H9 (cell line): ENCODE data around the gene ATP6V1C2. TPM values are rescaled to one million over a fixed set of nuclear protein-coding genes. Genes with fewer than 3 reads are reported as not detected.
A peak's percentile ranks its signal among the peaks of the same experiment; 100 is the strongest.

Source experiments
- DNase-seq: peaks from one replicate; pipeline ENCODE4 v3.0.0-alpha.2; 2017
- H2AFZ ChIP-seq: one replicate; pipeline ENCODE4 v1.6.1; 2013; ENCODE audit warnings: mild to moderate bottlenecking, low read length, control low read depth, moderate library complexity
- H2AK5ac ChIP-seq: 2 replicates; pipeline ENCODE4 v1.6.1; 2013; ENCODE audit warnings: low read length, control low read depth, mixed read lengths; ENCODE audit not compliant: insufficient read length
- H2BK120ac ChIP-seq: one replicate; pipeline ENCODE4 v1.6.1; 2013; ENCODE audit warnings: low read depth, mild to moderate bottlenecking, low read length, control low read depth, inconsistent platforms; ENCODE audit not compliant: poor library complexity, severe bottlenecking
- H2BK12ac ChIP-seq: 2 replicates; pipeline ENCODE4 v1.6.1; 2013; ENCODE audit warnings: low read length, control low read depth, mixed read lengths, low read depth; ENCODE audit not compliant: insufficient read length
- H2BK15ac ChIP-seq: 2 replicates; pipeline ENCODE4 v1.6.1; 2013; ENCODE audit warnings: low read depth, low read length, control low read depth
- H2BK20ac ChIP-seq: one replicate; pipeline ENCODE4 v1.6.1; 2013; ENCODE audit warnings: low read depth, mild to moderate bottlenecking, low read length, control low read depth, inconsistent platforms; ENCODE audit not compliant: poor library complexity, severe bottlenecking
- H2BK5ac ChIP-seq: 2 replicates; pipeline ENCODE4 v1.6.1; 2013; ENCODE audit warnings: low read length, control low read depth, mixed read lengths; ENCODE audit not compliant: insufficient read length
- H3K14ac ChIP-seq: 2 replicates; pipeline ENCODE4 v1.6.1; 2013; ENCODE audit warnings: low read length, control low read depth; ENCODE audit not compliant: insufficient read depth
- H3K18ac ChIP-seq: 2 replicates; pipeline ENCODE4 v1.6.1; 2013; ENCODE audit warnings: low read depth, mild to moderate bottlenecking, mixed read lengths, low read length, control low read depth; ENCODE audit not compliant: insufficient read length
- H3K23ac ChIP-seq: 2 replicates; pipeline ENCODE4 v1.6.1; 2013; ENCODE audit warnings: low read length, control low read depth, mixed read lengths, low read depth; ENCODE audit not compliant: insufficient read length
- H3K23me2 ChIP-seq: 2 replicates; pipeline ENCODE4 v1.6.1; 2013; ENCODE audit warnings: low read depth, mild to moderate bottlenecking, mixed read lengths, low read length, control low read depth; ENCODE audit not compliant: insufficient read length, poor library complexity, severe bottlenecking
- H3K27ac ChIP-seq: 2 replicates; pipeline ENCODE4 v1.5.1; 2013; ENCODE audit warnings: low read length, control low read depth, mixed read lengths, low read depth; ENCODE audit not compliant: insufficient read length
- H3K27me3 ChIP-seq: 2 replicates; pipeline ENCODE4 v1.6.1; 2013; ENCODE audit warnings: low read length, control low read depth, inconsistent platforms; ENCODE audit not compliant: insufficient read depth
- H3K4ac ChIP-seq: 2 replicates; pipeline ENCODE4 v1.6.1; 2013; ENCODE audit warnings: low read depth, mild to moderate bottlenecking, control low read depth, inconsistent platforms, low read length, moderate library complexity
- H3K4me1 ChIP-seq: 2 replicates; pipeline ENCODE4 v1.6.1; 2013; ENCODE audit warnings: low read length, control low read depth, inconsistent platforms; ENCODE audit not compliant: insufficient read depth
- H3K4me2 ChIP-seq: 2 replicates; pipeline ENCODE4 v1.6.1; 2013; ENCODE audit warnings: low read length, control low read depth, mixed read lengths; ENCODE audit not compliant: insufficient read length, insufficient read depth
- H3K56ac ChIP-seq: 2 replicates; pipeline ENCODE4 v1.6.1; 2013; ENCODE audit warnings: low read depth, mild to moderate bottlenecking, mixed read lengths, low read length, control low read depth; ENCODE audit not compliant: insufficient read length
- H3K79me1 ChIP-seq: 2 replicates; pipeline ENCODE4 v1.6.1; 2013; ENCODE audit warnings: low read depth, mild to moderate bottlenecking, moderate library complexity, low read length, control low read depth, inconsistent platforms; ENCODE audit not compliant: insufficient read depth, poor library complexity, severe bottlenecking
- H3K79me2 ChIP-seq: 2 replicates; pipeline ENCODE4 v1.6.1; 2013; ENCODE audit warnings: low read length, control low read depth, inconsistent platforms; ENCODE audit not compliant: insufficient read depth
- H3K9ac ChIP-seq: 2 replicates; pipeline ENCODE4 v1.6.1; 2013; ENCODE audit warnings: low read length, control low read depth, mixed read lengths; ENCODE audit not compliant: insufficient read length; ENCODE audit errors: extremely low read depth
- H3K9me3 ChIP-seq: one replicate; pipeline ENCODE4 v1.6.1; 2013; ENCODE audit warnings: low read depth, low read length, inconsistent platforms; ENCODE audit not compliant: control insufficient read depth
- H3T11ph ChIP-seq: one replicate; pipeline ENCODE4 v1.6.1; 2013; ENCODE audit warnings: mild to moderate bottlenecking, low read length, control low read depth, inconsistent platforms
- H4K20me1 ChIP-seq: one replicate; pipeline ENCODE4 v1.6.1; 2013; ENCODE audit not compliant: control insufficient read depth, insufficient read length, insufficient read depth
- H4K5ac ChIP-seq: 2 replicates; pipeline ENCODE4 v1.6.1; 2013; ENCODE audit warnings: low read depth, mild to moderate bottlenecking, mixed read lengths, low read length, control low read depth; ENCODE audit not compliant: insufficient read length
- H4K8ac ChIP-seq: replicated peaks from 2 replicates; pipeline ENCODE4 v1.6.1; 2013; ENCODE audit warnings: low read length, control low read depth, mixed read lengths, low read depth; ENCODE audit not compliant: insufficient read length
- H4K91ac ChIP-seq: 2 replicates; pipeline ENCODE4 v1.6.1; 2013; ENCODE audit warnings: low read depth, mild to moderate bottlenecking, moderate library complexity, mixed read lengths, low read length, control low read depth; ENCODE audit not compliant: insufficient read length
- H3K27ac Mint-ChIP-seq, 3 experiments: 2 replicates in 2 of 3; 3 replicates in 1 of 3; pipeline ENCODE4 v1.8.0; 2020 to 2021; ENCODE audit warnings: mixed read lengths in 3 of 3, mild to moderate bottlenecking in 1 of 3, moderate library complexity in 1 of 3
- H3K27me3 Mint-ChIP-seq: 2 replicates; pipeline ENCODE4 v1.8.0; 2021; ENCODE audit warnings: low read depth, mild to moderate bottlenecking, moderate library complexity, mixed read lengths
- H3K36me3 Mint-ChIP-seq, 3 experiments: 2 replicates in 2 of 3; 3 replicates in 1 of 3; pipeline ENCODE4 v1.8.0; 2020 to 2021; ENCODE audit warnings: low read depth in 3 of 3, mixed read lengths in 3 of 3; ENCODE audit not compliant: insufficient read depth in 1 of 3
- H3K4me1 Mint-ChIP-seq, 2 experiments: 2 replicates each; pipeline ENCODE4 v1.8.0; 2020; ENCODE audit warnings: mixed read lengths in 2 of 2
- H3K4me3 Mint-ChIP-seq, 2 experiments: 2 replicates in 1 of 2; 3 replicates in 1 of 2; pipeline ENCODE4 v1.8.0; 2020 to 2021; ENCODE audit warnings: mild to moderate bottlenecking in 2 of 2, mixed read lengths in 2 of 2, moderate library complexity in 1 of 2
- H3K9me3 Mint-ChIP-seq, 2 experiments: 2 replicates in 1 of 2; 3 replicates in 1 of 2; pipeline ENCODE4 v1.8.0; 2020; ENCODE audit warnings: mild to moderate bottlenecking in 2 of 2, mixed read lengths in 2 of 2, moderate library complexity in 1 of 2
- WGBS: extraction: QIAGEN DNeasy Blood & Tissue Kit; methylation state at CpG from one replicate; pipeline ENCODE4 v1.1.7; 2013; ENCODE audit warnings: missing lambda C conversion rate, low lambda C conversion rate, mixed read lengths; ENCODE audit not compliant: insufficient read length; ENCODE audit errors: extremely low coverage; 5-methylcytosine and 5-hydroxymethylcytosine counted together
- total RNA-seq: library from RNA; stranded (reverse); gene quantifications from 2 replicates; pipeline ENCODE4 v1.2.1, GENCODE V29; 2021
- TF ChIP-seq, protein P1 (sequence below): fragments of 200-600 bp; sonication (generic); conservative IDR thresholded peaks from 3 replicates; pipeline ENCODE4 v1.8.0; 2021; ENCODE audit warnings: antibody characterized with exemption, mild to moderate bottlenecking

Gene ATP6V1C2
- total RNA-seq, 1 experiment from 2014 or later = 1.2 TPM

DNA sequence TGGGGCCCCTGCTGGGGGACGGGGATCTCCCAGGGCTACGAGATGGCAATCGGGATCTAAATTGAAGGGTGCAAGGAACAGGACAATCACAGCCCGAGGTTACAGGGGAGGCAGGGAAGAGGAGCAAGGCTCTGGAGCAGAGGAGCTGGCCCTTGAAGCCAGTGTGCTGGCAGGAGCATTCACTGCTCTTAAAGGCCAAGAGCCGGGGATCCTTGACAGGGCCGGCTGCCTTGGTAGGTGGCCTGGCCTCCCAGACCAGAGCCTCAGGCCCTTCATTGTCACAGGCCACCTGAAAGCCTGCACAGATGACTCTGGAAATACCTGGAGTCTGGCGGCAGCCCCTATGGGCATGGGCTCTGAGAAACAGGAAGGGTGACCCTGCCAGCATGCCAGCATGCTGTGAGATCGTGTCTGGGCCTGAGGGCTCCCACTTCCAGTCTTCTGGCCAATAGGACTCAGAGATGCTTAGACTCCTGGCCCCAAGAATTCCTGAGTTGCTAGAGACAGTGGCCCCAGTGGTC is 52.5 kb downstream of the ATP6V1C2 start:
- no peak overlapping the region for H2BK15ac ChIP-seq

More for the DNA sequence above, 52.5 kb downstream of the ATP6V1C2 start:
- Histone ChIP-seq H2BK5ac (no peak overlapping the region), H3K9ac (no peak overlapping the region), H3K56ac (no peak overlapping the region), H2AFZ (no peak overlapping the region), H2AK5ac (no peak overlapping the region), H4K20me1 (no peaks in the 10 kb centered on the region), H3K27me3 (no peaks in the 10 kb centered on the region), H2BK120ac (no peak overlapping the region), H3K79me1 (no peaks in the 10 kb centered on the region), H3K18ac (no peak overlapping the region), H3K4me1 (no peaks in the 10 kb centered on the region), H3K4me2 (no peak overlapping the region), H3K9me3 (no peaks in the 10 kb centered on the region), H4K91ac (no peak overlapping the region), H3T11ph (no peak overlapping the region), H3K79me2 (no peaks in the 10 kb centered on the region), H3K27ac (no peak overlapping the region), H2BK20ac (no peak overlapping the region), H4K5ac (no peak overlapping the region), H2BK12ac (no peak overlapping the region), H3K14ac (no peak overlapping the region), H3K23me2 (no peaks in the 10 kb centered on the region), H4K8ac (no peak overlapping the region), H3K23ac (no peak overlapping the region), H3K4ac (no peak overlapping the region)
- TF ChIP-seq, protein P1, sequence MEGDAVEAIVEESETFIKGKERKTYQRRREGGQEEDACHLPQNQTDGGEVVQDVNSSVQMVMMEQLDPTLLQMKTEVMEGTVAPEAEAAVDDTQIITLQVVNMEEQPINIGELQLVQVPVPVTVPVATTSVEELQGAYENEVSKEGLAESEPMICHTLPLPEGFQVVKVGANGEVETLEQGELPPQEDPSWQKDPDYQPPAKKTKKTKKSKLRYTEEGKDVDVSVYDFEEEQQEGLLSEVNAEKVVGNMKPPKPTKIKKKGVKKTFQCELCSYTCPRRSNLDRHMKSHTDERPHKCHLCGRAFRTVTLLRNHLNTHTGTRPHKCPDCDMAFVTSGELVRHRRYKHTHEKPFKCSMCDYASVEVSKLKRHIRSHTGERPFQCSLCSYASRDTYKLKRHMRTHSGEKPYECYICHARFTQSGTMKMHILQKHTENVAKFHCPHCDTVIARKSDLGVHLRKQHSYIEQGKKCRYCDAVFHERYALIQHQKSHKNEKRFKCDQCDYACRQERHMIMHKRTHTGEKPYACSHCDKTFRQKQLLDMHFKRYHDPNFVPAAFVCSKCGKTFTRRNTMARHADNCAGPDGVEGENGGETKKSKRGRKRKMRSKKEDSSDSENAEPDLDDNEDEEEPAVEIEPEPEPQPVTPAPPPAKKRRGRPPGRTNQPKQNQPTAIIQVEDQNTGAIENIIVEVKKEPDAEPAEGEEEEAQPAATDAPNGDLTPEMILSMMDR = no peak
- no peak for DNase-seq
- Mint-ChIP-seq H3K36me3 (peaks cover 2 to 3% (median 3%) of the 10 kb centered on the region in 3 experiments; a peak in 4 of 7 replicates), H3K27me3 (peaks cover 3% of the 10 kb centered on the region; the same call in 1 of the 2 replicates), H3K4me1 (peaks cover 4 to 11% of the 10 kb centered on the region in 2 experiments; a peak in 3 of 4 replicates), H3K27ac (peak overlapping the region in 2 of 3 experiments; percentile 44 to 57; a peak in 1 of 7 replicates), H3K9me3 (no peaks in the 10 kb centered on the region; a peak in 1 of 5 replicates), H3K4me3 (no peak overlapping the region)
- WGBS = no CpG with 5 or more reads among the region's 8 CpGs
